Esophagus muscularis mucosa (tissue), 3 donors: ENCODE results near the gene IGSF6.

ENCODE experiments used
- CTCF ChIP-seq, 3 experiments: fragments of 200-600 bp in 2 of 3; fragments of 450-650 bp in 1 of 3; sonication (generic) in 2 of 3; IDR thresholded peaks; one replicate each; pipeline ENCODE4 v1.5.1; 2017 to 2019; ENCODE audit warnings: antibody characterized with exemption in 3 of 3, mild to moderate bottlenecking in 2 of 3, moderate library complexity in 1 of 3
- POLR2A ChIP-seq: fragments of 450-650 bp; IDR thresholded peaks from one replicate; pipeline ENCODE4 v1.6.1; 2017; ENCODE audit warnings: antibody characterized with exemption, moderate library complexity, mild to moderate bottlenecking, low read depth

GRCh38 chr16:21683184-21683583 lies 30.8 kb upstream of the IGSF6 start:
- no peak for TF ChIP-seq CTCF (IDR thresholded peaks at IDR 0.05)
- no peak for TF ChIP-seq POLR2A
